ENCODE data around the gene CREG2.

DNA sequence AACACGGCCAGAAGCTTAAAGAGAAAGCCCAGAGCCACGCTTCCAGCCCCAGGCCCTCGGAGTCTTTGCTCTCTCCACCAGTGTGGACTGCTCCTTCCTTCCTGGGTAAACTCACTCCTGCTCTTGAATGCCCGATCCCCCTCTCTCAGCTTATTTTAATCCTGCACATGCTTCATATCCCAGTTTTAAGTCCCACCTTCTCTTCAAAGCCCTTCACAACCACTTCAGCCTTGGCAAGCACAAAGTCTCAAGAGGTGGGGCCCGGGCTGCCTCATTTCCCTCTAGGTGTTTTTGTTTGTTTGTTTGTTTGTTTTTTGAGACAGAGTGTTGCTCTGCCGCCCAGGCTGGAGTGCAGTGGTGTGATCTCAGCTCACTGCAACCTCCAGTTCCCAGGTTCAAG lies 21.6 kb upstream of the CREG2 start:
- TF ChIP-seq, protein P1, sequence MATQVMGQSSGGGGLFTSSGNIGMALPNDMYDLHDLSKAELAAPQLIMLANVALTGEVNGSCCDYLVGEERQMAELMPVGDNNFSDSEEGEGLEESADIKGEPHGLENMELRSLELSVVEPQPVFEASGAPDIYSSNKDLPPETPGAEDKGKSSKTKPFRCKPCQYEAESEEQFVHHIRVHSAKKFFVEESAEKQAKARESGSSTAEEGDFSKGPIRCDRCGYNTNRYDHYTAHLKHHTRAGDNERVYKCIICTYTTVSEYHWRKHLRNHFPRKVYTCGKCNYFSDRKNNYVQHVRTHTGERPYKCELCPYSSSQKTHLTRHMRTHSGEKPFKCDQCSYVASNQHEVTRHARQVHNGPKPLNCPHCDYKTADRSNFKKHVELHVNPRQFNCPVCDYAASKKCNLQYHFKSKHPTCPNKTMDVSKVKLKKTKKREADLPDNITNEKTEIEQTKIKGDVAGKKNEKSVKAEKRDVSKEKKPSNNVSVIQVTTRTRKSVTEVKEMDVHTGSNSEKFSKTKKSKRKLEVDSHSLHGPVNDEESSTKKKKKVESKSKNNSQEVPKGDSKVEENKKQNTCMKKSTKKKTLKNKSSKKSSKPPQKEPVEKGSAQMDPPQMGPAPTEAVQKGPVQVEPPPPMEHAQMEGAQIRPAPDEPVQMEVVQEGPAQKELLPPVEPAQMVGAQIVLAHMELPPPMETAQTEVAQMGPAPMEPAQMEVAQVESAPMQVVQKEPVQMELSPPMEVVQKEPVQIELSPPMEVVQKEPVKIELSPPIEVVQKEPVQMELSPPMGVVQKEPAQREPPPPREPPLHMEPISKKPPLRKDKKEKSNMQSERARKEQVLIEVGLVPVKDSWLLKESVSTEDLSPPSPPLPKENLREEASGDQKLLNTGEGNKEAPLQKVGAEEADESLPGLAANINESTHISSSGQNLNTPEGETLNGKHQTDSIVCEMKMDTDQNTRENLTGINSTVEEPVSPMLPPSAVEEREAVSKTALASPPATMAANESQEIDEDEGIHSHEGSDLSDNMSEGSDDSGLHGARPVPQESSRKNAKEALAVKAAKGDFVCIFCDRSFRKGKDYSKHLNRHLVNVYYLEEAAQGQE (IDR thresholded peaks at IDR 0.05; ENCODE audit: insufficient read depth in 1 of 2, low read depth in 2 of 2, low read length in 2 of 2), result no peak
- TF ChIP-seq TAF1 (IDR thresholded peaks at IDR 0.05; ENCODE audit: borderline replicate concordance, insufficient read depth, low read length), result no peak
- TF ChIP-seq POLR2AphosphoS5 (IDR thresholded peaks at IDR 0.05; ENCODE audit: low read depth, low read length), result no peak
- TF ChIP-seq SIN3A (IDR thresholded peaks at IDR 0.05; ENCODE audit: borderline replicate concordance, insufficient read depth, low read length), result no peak
